GM19043 (cell line): ENCODE data around the gene NUDT3.
"Not testable (repeated sequence)": the region's sequence is repeated elsewhere in the genome, so short reads cannot be mapped to it uniquely, and the experiment has no call there.

Source experiments
- ATAC-seq: cut with Tn5 transposase; IDR thresholded peaks from one replicate; pipeline ENCODE4 v1.9.1; 2021; ENCODE audit warnings: low read depth; ENCODE audit not compliant: unreplicated experiment

Gene NUDT3

DNA sequence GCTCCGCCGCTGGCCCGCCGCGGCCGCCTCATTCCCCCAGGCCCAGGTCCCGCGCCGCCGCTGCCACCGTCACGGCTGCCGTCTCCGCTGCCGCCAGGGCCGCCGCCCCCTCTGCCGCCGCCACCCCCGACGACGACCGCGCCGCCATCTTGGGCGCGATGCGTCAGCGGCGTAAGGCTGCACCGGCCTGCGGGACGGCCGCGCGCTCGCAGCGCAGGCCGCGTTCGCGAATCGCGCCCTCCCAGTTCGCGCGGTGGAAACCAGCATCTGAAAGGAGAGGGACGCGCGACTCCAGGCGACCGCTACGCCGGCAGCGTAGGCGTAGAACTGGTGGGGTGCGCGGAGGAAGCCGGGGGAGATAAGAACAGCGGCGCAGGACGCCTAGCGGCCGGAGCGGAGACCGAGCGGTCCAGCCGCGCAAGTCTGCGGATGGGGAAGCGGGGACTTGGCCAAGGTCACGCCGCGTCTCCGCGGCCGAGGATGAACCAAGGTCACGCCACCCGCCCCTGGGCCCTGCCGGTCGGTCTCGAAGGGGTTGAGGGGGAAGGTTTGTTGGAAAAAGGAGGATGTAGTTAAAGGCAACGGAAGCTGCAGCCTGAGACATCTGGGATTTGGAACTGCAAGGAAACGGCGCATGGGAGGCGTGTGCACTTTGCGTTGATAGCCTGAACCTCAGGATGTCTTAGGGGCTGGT lies at the start of gene NUDT3:
TSS of gene NUDT3 (minus strand) at position 173 of the 694 bp plus-strand sequence. CDS start 307 bp downstream, outside the sequence.
- peak; percentile 82 for ATAC-seq

GRCh38 chr6:34441526-34441925 lies 49.1 kb upstream of the NUDT3 start:
- ATAC-seq, result no peak

DNA sequence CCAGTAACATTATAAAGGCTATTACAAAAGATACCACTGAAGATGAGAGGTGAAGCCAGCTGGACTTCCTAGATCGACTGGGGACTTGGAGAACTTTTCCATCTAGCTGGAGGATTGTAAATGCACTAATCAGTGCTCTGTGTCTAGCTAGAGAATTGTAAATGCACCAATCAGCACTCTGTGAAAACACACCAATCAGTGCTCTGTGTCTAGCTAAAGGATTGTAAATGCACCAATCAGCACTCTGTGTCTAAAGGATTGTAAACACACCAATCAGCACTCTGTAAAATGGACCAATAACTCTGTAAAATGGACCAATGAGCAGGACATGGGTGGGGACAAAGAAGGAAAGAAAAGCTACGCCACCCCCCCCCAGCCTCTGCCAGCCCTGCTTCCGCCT lies 47.0 kb upstream of the NUDT3 start:
- ATAC-seq, result no peak

DNA sequence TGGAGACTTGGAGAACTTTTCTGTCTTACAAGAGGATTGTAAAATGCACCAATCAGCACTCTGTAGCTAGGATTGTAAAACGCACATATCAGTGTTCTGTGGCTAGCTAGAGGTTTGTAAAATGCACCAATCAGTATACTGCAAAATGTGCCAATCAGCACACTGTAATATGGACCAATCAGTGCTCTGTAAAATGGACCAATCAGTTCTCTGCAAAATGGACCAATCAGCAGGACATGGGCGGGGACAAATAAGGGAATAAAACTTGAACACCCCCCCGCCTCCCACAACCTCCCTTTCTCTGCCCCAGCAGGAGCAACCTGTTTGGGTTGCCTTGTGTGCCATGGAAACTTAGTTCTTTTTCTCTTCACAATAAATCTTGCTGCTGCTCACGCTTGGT lies 46.2 kb upstream of the NUDT3 start:
- no peak for ATAC-seq

DNA sequence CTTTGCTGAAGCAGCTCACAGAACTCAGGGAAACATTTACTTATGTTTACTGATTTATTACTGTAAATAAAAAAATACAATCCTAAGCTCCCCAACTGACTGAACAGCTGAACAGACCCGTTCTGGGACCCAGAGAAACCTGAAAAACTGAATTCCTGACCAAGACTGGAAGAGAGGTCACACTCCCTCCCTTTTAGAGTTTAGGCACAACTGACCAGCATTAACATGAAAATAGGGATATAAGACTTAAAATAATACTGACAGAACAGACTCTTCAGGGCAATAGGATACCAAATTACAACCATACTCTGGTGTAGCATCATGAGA lies 45.1 kb upstream of the NUDT3 start:
- no peak for ATAC-seq

- ATAC-seq, result no peak
Measured at GRCh38 chr6:34436803-34437643, 44.6 kb upstream of the NUDT3 start.

GRCh38 chr6:34435916-34436315 lies 43.4 kb upstream of the NUDT3 start:
- ATAC-seq, result no peak

- peak; percentile 63 for ATAC-seq
Measured at GRCh38 chr6:34425498-34426410, 33.3 kb upstream of the NUDT3 start, which contains the start of gene RPS10. RPS10 (minus strand) TSS chr6:34426069; CDS start chr6:34425221, 848 bp downstream.

DNA sequence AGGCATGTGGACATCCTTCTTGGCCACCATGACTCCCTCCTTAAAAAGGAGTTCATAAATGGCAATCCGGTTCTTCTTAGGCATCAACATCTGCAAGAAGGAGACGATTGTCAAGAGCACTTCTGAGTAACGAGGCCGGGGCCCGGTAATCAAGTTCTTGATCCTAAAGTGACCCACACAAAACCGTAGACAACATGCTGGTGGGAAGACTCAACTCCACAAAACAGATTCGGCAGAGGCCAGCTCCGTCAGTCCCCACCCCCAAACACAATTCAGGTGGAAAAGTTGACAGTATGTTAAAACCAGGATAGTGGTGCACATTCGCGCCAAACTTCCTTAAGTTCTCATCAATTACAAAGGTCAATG lies 32.6 kb upstream of the NUDT3 start:
- no peak for ATAC-seq

DNA sequence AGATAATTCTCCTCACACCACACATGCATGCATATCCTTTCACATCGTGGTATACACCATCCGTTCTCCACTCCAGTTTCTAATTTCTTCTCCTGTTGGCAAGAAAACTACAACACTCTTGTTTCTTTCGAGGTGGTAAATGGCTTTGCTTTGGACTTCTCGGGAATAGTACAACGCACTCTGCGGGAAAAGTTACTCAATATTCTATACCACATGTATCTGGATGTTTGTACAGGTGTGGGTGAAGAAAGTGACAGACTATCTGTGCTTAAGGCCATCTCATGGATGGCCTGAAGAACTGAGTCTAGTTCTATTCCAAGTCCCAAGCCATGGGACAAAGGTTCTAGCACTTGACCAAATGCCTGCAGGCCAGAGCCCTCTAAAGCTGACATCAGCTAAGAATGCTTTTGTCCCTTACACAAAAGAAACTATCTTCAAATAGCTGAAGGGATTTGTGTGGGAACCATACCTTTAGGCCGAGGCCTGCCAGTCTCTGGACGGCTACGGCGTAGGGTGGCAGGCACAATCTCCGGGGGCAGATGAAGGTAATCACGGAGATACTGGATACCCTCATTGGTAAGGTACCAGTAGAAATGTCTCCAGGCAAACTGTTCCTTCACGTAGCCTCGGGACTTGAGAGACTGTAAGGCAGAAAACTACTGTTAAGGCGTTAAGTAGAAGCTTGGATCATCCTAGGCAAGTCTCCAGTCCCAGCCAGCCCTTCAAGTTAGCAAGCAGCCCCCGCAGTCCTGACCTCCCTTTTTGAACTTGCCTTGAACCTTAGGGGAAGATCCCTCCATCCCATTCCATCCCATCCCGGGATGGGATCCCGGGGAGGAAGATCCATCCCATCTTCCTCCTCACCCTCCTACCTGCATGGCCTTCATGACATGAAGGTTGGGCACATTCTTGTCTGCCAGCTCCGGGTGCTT lies 32.0 kb upstream of the NUDT3 start:
- ATAC-seq, result no peak

DNA sequence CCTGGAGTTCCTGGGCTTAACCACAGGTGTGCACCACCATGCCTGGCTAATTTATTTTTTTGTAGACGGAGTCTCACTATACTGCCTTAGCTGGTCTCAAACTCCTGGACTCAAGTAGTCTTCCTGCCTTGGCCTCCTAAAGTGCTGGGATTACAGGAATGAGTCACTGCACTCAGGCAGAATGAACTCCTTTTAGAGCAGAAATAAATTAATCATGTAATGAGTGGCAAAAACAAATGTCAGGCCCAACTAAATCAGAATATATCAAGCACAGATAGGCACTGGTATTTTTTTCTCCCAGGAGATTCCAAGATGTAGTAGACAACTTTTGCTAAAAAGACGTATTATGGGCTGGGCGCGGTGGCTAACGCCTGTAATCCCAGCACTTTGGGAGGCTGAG lies 30.8 kb upstream of the NUDT3 start:
- no peak for ATAC-seq

GRCh38 chr6:34418367-34418766 lies 25.9 kb upstream of the NUDT3 start:
- ATAC-seq, result no peak

GRCh38 chr6:34416877-34417371 lies 24.5 kb upstream of the NUDT3 start:
- no peak for ATAC-seq

- no peak for ATAC-seq
Measured at GRCh38 chr6:34414999-34415858, 22.8 kb upstream of the NUDT3 start.

DNA sequence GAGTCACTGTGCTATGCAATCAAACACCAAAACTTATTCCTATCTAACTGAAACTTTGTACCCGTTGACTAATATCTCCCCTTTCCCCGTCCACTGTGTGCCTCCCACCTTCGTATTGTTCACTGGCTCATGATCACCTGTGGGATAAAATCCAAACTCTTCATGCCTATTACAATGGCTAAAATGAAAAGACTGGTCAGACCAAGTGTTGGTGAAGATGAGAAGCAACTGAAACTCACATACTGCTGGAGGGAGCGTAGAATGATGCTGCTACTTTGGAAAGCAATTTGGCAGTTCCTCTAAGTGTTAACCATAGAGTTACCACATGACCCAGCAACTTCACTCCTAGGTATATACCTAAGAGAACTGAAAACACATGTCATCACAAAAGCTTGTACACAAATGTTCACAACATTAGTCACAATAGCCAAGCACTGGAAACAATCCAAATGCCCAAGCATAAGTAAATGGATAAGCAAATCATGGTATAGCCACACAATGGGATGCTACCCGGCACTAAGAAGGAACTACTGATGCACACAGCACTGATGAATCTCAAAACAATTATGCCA lies 20.3 kb upstream of the NUDT3 start:
- no peak for ATAC-seq

GRCh38 chr6:34412016-34412415 lies 19.5 kb upstream of the NUDT3 start:
- no peak for ATAC-seq

- ATAC-seq, result not testable (repeated sequence)
Measured at GRCh38 chr6:34407915-34408314, 15.4 kb upstream of the NUDT3 start.

DNA sequence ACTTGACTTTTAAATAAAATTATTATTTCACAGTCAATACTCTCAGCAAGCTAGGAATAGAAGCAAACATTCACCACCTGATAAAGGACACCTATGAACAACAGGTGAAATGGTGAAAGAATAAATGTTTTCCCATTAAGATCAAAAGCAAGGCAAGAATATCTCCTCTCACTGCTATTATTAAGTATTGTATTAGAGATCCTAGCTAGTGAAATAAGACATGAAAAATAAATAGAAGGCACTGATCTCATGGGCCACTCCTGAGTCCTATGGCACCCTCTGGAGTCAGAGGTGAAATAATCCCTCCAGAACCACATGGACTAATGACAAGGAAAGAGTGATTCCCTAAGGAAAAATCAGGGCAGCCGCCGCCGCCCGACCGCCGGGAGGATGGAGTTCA lies 4.0 kb upstream of the NUDT3 start:
- ATAC-seq, result no peak

DNA sequence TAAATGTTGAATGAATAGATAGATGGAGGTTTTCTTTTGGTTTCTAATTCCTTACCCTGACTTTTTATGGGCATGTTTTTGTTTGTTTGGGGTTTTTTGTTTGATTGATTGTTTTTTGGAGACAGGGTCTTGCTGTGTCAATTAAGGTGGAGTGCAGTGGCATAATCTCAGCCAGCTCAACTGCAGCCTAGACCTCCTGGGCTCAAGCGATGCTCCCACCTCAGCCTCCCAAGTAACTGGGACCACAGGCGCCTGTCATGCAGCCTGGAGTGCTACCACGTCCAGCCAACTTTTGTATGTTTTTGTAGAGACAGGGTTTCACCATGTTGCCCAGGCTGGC lies 1.5 kb upstream of the NUDT3 start:
- no peak for ATAC-seq
